ENCODE measurements around the gene CAMK1D. TPM values are rescaled to one million over a fixed set of nuclear protein-coding genes. Genes with fewer than 3 reads are reported as not detected.

CAMK1D gene
- total and polyA plus RNA-seq, 10 of the 15 experiments (the other 5 are each of a cell fraction or from before 2014, with no cell fraction given), result 2.1 to 35.5 (median 14.7) TPM

DNA sequence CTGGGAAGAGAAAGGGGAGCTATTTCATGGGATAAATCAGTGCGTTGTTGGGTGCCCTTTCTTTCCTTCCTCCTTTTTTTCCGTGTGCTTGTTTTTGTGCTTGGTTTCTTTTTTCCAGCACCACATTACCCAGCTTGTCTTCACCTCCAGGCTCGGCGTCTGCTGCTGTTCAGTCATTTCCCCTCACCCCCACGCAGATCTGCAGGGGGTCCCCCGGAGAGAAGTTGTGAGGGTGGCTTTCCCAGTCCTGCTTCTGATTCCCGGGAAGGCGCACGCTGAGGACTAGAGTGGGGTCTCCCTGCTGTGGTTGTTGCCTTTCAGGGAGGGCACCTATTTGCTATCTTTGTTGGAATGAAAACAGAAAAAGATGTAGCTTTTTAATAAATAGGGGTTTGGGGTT, 1.6 kb downstream of the CAMK1D start:
- no peaks in the 10 kb centered on the region for H3K36me3 ChIP-seq (ENCODE audit: control insufficient read depth in 2 of 2, insufficient read depth in 2 of 2, low read length in 1 of 2)
- peaks cover 42% of the 10 kb centered on the region for H3K4me1 ChIP-seq (ENCODE audit: control insufficient read depth, insufficient read depth, low read length)
- peak overlapping the region; percentile 92 for H3K4me3 ChIP-seq
- WGBS (ENCODE audit: insufficient coverage, insufficient replicate concordance, low lambda C conversion rate, missing lambda C conversion rate), result 6% methylated on average over 9 of the region's 9 CpGs
- ChIA-PET POLR2A (interaction anchor here (0.5 to 2.3 kb wide), 8 partner anchors 8 to 1228 kb away, joined by 3 to 10 read pairs (median 6); no protein-coding TSS in a partner anchor), RAD21 (ENCODE audit: unreplicated experiment) (interaction anchor here (0.7 to 6.7 kb wide), 13 partner anchors 8 to 349 kb away, joined by 3 to 59 read pairs (median 4); no protein-coding TSS in a partner anchor), CTCF (interaction anchor here (0.6 to 6.7 kb wide), 10 partner anchors 10 to 359 kb away, joined by 3 to 63 read pairs (median 3); no protein-coding TSS in a partner anchor), SMC1A (ENCODE audit: uncharacterized antibody, unreplicated experiment) (interaction anchor here (0.6 to 11.7 kb wide), 17 partner anchors 9 to 306 kb away, joined by 3 to 68 read pairs (median 4); no protein-coding TSS in a partner anchor)
- no peaks in the 10 kb centered on the region for H3K27me3 ChIP-seq (replicated peaks in 1 of 2; ENCODE audit: control insufficient read depth in 2 of 2, insufficient read depth in 2 of 2, low read length in 1 of 2)
- DNase-seq (ENCODE audit: low read depth, low spot score) (no peak), ATAC-seq (no peak), FAIRE-seq (no peak)
- H3K9me3 ChIP-seq (replicated peaks; ENCODE audit: control insufficient read depth, insufficient read depth, low read length), result no peaks in the 10 kb centered on the region
- intact Hi-C loops (cut with micrococcal nuclease; ENCODE audit: unreplicated experiment), result loop anchor here (1.0 to 10.0 kb wide), 5 partner anchors 16 to 364 kb away; no protein-coding TSS in a partner anchor
- TSS peak; percentile 46 for BruUV-seq (replicated peaks)
- peak overlapping the region; percentile 94 for H3K4me2 ChIP-seq (ENCODE audit: control insufficient read depth, insufficient read depth)
- peaks cover 38% of the 10 kb centered on the region for H3K79me2 ChIP-seq (ENCODE audit: control insufficient read depth, insufficient read depth, low read length)
- H4K20me1 ChIP-seq (ENCODE audit: control insufficient read depth, insufficient read depth), result no peaks in the 10 kb centered on the region
- H2AFZ ChIP-seq (ENCODE audit: control insufficient read depth, low read depth, low read length), result no peak overlapping the region; the same call in 1 of the 2 replicates
- peak overlapping the region; percentile 74 for H3K9ac ChIP-seq (ENCODE audit: control insufficient read depth, insufficient read depth, low read length)
- in situ Hi-C loops (cut with MboI), result no loop called here
- no peak for TF ChIP-seq NRF1 (conservative IDR thresholded peaks at IDR 0.05; ENCODE audit: low read depth, low read length)
- TF ChIP-seq MTA2 (IDR thresholded peaks at IDR 0.05; ENCODE audit: low read depth), result 0 out of 2 replicates have a peak, but pooled peaks have one; percentile 3
- H3K27ac ChIP-seq (ENCODE audit: control insufficient read depth, insufficient read depth), result peak overlapping the region; percentile 51

DNA sequence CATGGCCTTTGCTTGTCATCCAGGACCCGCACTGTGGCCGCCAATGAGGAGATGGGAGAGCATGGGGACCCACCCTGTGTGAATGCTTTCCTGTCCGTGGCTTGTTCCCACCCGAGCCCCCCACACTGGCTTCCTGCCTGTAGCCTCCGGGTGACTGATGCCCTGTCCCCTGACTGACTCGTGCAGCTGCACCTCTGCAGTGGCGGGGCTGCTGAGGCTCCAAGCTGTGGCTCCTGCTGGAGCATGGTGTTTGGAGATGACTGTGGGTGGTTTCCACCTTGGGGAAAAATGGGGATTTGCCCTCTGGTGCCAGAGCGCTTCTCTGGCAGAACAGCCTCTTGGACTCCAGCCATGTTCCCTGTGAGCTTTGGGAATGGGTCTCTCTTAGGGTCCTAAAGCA, 2.1 kb downstream of the CAMK1D start:
- H3K4me2 ChIP-seq (ENCODE audit: control insufficient read depth, insufficient read depth), result peak overlapping the region; percentile 94
- no peaks in the 10 kb centered on the region for H3K27me3 ChIP-seq (replicated peaks in 1 of 2; ENCODE audit: control insufficient read depth in 2 of 2, insufficient read depth in 2 of 2, low read length in 1 of 2)
- H4K20me1 ChIP-seq (ENCODE audit: control insufficient read depth, insufficient read depth), result no peaks in the 10 kb centered on the region
- peak overlapping the region; percentile 51; the same call in 1 of the 2 replicates for H3K27ac ChIP-seq (ENCODE audit: control insufficient read depth, insufficient read depth)
- H3K4me3 ChIP-seq, result peak overlapping the region; percentile 92
- intact Hi-C loops (cut with micrococcal nuclease; ENCODE audit: unreplicated experiment), result loop anchor here (1.0 to 10.0 kb wide), 5 partner anchors 15 to 363 kb away; no protein-coding TSS in a partner anchor
- DNase-seq (ENCODE audit: low read depth, low spot score) (no peak), FAIRE-seq (no peak), ATAC-seq (peak; percentile 28)
- CTCF ChIA-PET, result interaction anchor here (0.9 to 6.7 kb wide), 9 partner anchors 9 to 358 kb away, joined by 3 to 63 read pairs (median 4); no protein-coding TSS in a partner anchor
- SMC1A ChIA-PET (ENCODE audit: uncharacterized antibody, unreplicated experiment), result interaction anchor here (0.7 to 11.7 kb wide), 16 partner anchors 8 to 306 kb away, joined by 3 to 68 read pairs (median 4); no protein-coding TSS in a partner anchor
- H3K4me1 ChIP-seq (ENCODE audit: control insufficient read depth, insufficient read depth, low read length), result peaks cover 46% of the 10 kb centered on the region
- in situ Hi-C loops (cut with MboI), result no loop called here
- BruUV-seq (replicated peaks), result no TSS peak
- H3K36me3 ChIP-seq (ENCODE audit: control insufficient read depth in 2 of 2, insufficient read depth in 2 of 2, low read length in 1 of 2), result no peaks in the 10 kb centered on the region
- no peak overlapping the region; the same call in 1 of the 2 replicates for H3K9ac ChIP-seq (ENCODE audit: control insufficient read depth, insufficient read depth, low read length)
- POLR2A ChIA-PET, result interaction anchor here (0.5 to 2.3 kb wide), 4 partner anchors 8 to 1228 kb away, joined by 3 to 10 read pairs (median 7); no protein-coding TSS in a partner anchor
- 0% methylated on average over 8 of the region's 8 CpGs for WGBS (ENCODE audit: insufficient coverage, insufficient replicate concordance, low lambda C conversion rate, missing lambda C conversion rate)
- no peaks in the 10 kb centered on the region for H3K9me3 ChIP-seq (replicated peaks; ENCODE audit: control insufficient read depth, insufficient read depth, low read length)
- H2AFZ ChIP-seq (ENCODE audit: control insufficient read depth, low read depth, low read length), result no peak overlapping the region
- RAD21 ChIA-PET (ENCODE audit: unreplicated experiment), result interaction anchor here (0.7 to 6.7 kb wide), 12 partner anchors 14 to 349 kb away, joined by 3 to 59 read pairs (median 4); no protein-coding TSS in a partner anchor
- H3K79me2 ChIP-seq (ENCODE audit: control insufficient read depth, insufficient read depth, low read length), result peaks cover 41% of the 10 kb centered on the region
- TF ChIP-seq RUNX3 (IDR thresholded peaks at IDR 0.05; ENCODE audit: low read length), result peak; percentile 54; the same call in 1 of the 2 replicates
- no peak for TF ChIP-seq PAX8 (IDR thresholded peaks at IDR 0.05)
- peak; percentile 59 to 65; a peak in 3 of 4 replicates for TF ChIP-seq IKZF2 (IDR thresholded peaks at IDR 0.05)
- TF ChIP-seq, protein P1, sequence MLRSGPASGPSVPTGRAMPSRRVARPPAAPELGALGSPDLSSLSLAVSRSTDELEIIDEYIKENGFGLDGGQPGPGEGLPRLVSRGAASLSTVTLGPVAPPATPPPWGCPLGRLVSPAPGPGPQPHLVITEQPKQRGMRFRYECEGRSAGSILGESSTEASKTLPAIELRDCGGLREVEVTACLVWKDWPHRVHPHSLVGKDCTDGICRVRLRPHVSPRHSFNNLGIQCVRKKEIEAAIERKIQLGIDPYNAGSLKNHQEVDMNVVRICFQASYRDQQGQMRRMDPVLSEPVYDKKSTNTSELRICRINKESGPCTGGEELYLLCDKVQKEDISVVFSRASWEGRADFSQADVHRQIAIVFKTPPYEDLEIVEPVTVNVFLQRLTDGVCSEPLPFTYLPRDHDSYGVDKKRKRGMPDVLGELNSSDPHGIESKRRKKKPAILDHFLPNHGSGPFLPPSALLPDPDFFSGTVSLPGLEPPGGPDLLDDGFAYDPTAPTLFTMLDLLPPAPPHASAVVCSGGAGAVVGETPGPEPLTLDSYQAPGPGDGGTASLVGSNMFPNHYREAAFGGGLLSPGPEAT (IDR thresholded peaks at IDR 0.05; ENCODE audit: low read depth), result peak; percentile 73
- TF ChIP-seq EED (IDR thresholded peaks at IDR 0.05; ENCODE audit: low read depth), result peak; percentile 85
- TF ChIP-seq FOXM1 (IDR thresholded peaks at IDR 0.05; ENCODE audit: low read depth, low read length), result 0 out of 2 replicates have a peak, but pooled peaks have one; percentile 30
- TF ChIP-seq POLR2A (IDR thresholded peaks at IDR 0.05; ENCODE audit: low read depth, low read length), result peak; percentile 52; the same call in 1 of the 2 replicates
- TF ChIP-seq ASH2L (IDR thresholded peaks at IDR 0.05; ENCODE audit: borderline replicate concordance, low read depth), result no peak
- TF ChIP-seq BHLHE40 (IDR thresholded peaks at IDR 0.05; ENCODE audit: borderline replicate concordance in 1 of 2, low read depth in 2 of 2, low read length in 1 of 2), result peak; percentile 46 to 76; a peak in 3 of 4 replicates
- peak; percentile 44; the same call in 1 of the 2 replicates for TF ChIP-seq NFIC (IDR thresholded peaks at IDR 0.05; ENCODE audit: low read depth, low read length)
- peak in 1 of 2 experiments; percentile 25; a peak in 2 of 4 replicates for TF ChIP-seq EP300 (IDR thresholded peaks at IDR 0.05; ENCODE audit: borderline replicate concordance in 1 of 2, control insufficient read depth in 1 of 2, low read depth in 2 of 2, low read length in 2 of 2)
- TF ChIP-seq HDGF (IDR thresholded peaks at IDR 0.05), result peak; percentile 19; the same call in 1 of the 2 replicates
- TF ChIP-seq BACH1 (IDR thresholded peaks at IDR 0.05; ENCODE audit: borderline replicate concordance), result 0 out of 2 replicates have a peak, but pooled peaks have one; percentile 40

All from GM12878 (cell line).